H1 (cell line): Measurements from ENCODE around the gene LRRC4C. TPM values are rescaled to one million over a fixed set of nuclear protein-coding genes. Genes with fewer than 3 reads are reported as not detected.

Source experiments
- CTCF ChIA-PET: fragments of 300-600 bp; sonication (Branson Sonifier 250); formaldehyde crosslinking; loops from one replicate; lab custom pipeline; 2021; ENCODE audit not compliant: partially characterized antibody; lab: Charles Lee
- POLR2A ChIA-PET: fragments of 300-600 bp; sonication (Branson Sonifier 250); formaldehyde crosslinking; loops from one replicate; lab custom pipeline; 2021; ENCODE audit warnings: inconsistent platforms; ENCODE audit not compliant: partially characterized antibody; lab: Charles Lee
- DNase-seq, 2 experiments: peaks; one replicate each; pipeline versions ENCODE4 v3.0.0 to v3.0.0-alpha.2; 2010 to 2022; ENCODE audit warnings: low spot score in 2 of 2, low read depth in 1 of 2, mixed read lengths in 1 of 2
- FAIRE-seq: peaks from 2 replicates; lab custom pipeline; 2011; peaks lifted over from hg19 to GRCh38; lab: Jason Lieb, UNC
- H2AFZ ChIP-seq: 2 replicates; pipeline ENCODE4 v1.8.1; 2012; ENCODE audit warnings: low read length, inconsistent platforms
- H2AK5ac ChIP-seq: 2 replicates; pipeline ENCODE4 v1.6.1; 2013; ENCODE audit warnings: low read depth, low read length
- H2BK120ac ChIP-seq: replicated peaks from 2 replicates; pipeline ENCODE3; 2013; ENCODE audit warnings: low read depth, low read length, inconsistent platforms
- H2BK12ac ChIP-seq: 2 replicates; pipeline ENCODE4 v1.6.1; 2013; ENCODE audit warnings: low read depth, low read length
- H2BK15ac ChIP-seq: 2 replicates; pipeline ENCODE4 v1.6.1; 2013; ENCODE audit warnings: low read length
- H2BK20ac ChIP-seq: 2 replicates; pipeline ENCODE4 v1.6.1; 2013; ENCODE audit warnings: low read length
- H2BK5ac ChIP-seq: 2 replicates; pipeline ENCODE4 v1.6.1; 2013; ENCODE audit warnings: low read depth, low read length
- H3K14ac ChIP-seq: 2 replicates; pipeline ENCODE4 v1.6.1; 2013; ENCODE audit warnings: inconsistent platforms; ENCODE audit not compliant: insufficient read length
- H3K18ac ChIP-seq: 2 replicates; pipeline ENCODE4 v1.6.1; 2013; ENCODE audit warnings: low read length; ENCODE audit errors: extremely low read depth
- H3K23ac ChIP-seq: 2 replicates; pipeline ENCODE4 v1.6.1; 2013; ENCODE audit warnings: inconsistent platforms; ENCODE audit not compliant: insufficient read length
- H3K23me2 ChIP-seq: 2 replicates; pipeline ENCODE4 v1.6.1; 2013; ENCODE audit warnings: low read depth, low read length
- H3K27ac ChIP-seq: 2 replicates; pipeline ENCODE4 v1.6.1; 2011; ENCODE audit warnings: low read depth, low read length, inconsistent platforms
- H3K27me3 ChIP-seq, 4 experiments: replicated peaks in 1 of 4; 1 replicate in 1 of 4; 2 replicates in 3 of 4; pipeline versions ENCODE4 v1.6.1 to v1.8.1; 2011 to 2013; ENCODE audit warnings: low read length in 3 of 4, mild to moderate bottlenecking in 3 of 4, inconsistent platforms in 2 of 4, mixed read lengths in 2 of 4, moderate library complexity in 1 of 4; ENCODE audit not compliant: control insufficient read depth in 3 of 4, insufficient read depth in 3 of 4; ENCODE audit errors: extremely low read depth in 1 of 4
- H3K36me3 ChIP-seq, 4 experiments: 2 replicates each; pipeline versions ENCODE4 v1.6.1 to v1.8.1; 2011 to 2013; ENCODE audit warnings: mild to moderate bottlenecking in 4 of 4, low read length in 3 of 4, moderate library complexity in 2 of 4, control low read depth in 1 of 4, inconsistent platforms in 1 of 4; ENCODE audit not compliant: insufficient read depth in 4 of 4, control insufficient read depth in 2 of 4
- H3K4ac ChIP-seq: replicated peaks from 2 replicates; pipeline ENCODE3; 2013; ENCODE audit warnings: low read length, low read depth, mixed read lengths, inconsistent platforms; ENCODE audit not compliant: insufficient read length
- H3K4me1 ChIP-seq, 4 experiments: replicated peaks in 1 of 4; 1 replicate in 1 of 4; 2 replicates in 3 of 4; pipeline versions ENCODE4 v1.6.1 to v1.8.1; 2011 to 2013; ENCODE audit warnings: low read length in 3 of 4, inconsistent platforms in 2 of 4, mixed read lengths in 1 of 4; ENCODE audit not compliant: insufficient read depth in 4 of 4, control insufficient read depth in 3 of 4
- H3K4me2 ChIP-seq, 2 experiments: 2 replicates each; pipeline versions ENCODE4 v1.6.1 to v1.8.1; 2011 to 2013; ENCODE audit warnings: low read depth in 2 of 2, low read length in 2 of 2, control low read depth in 1 of 2, inconsistent platforms in 1 of 2, mild to moderate bottlenecking in 1 of 2; ENCODE audit not compliant: insufficient read depth in 1 of 2
- H3K4me3 ChIP-seq, 4 experiments: fragments of 200-600, 300-600 bp in 1 of 4; sonication (generic), shearing (Covaris generic), sonication (Bioruptor Twin) in 1 of 4; 2 replicates each; pipeline versions ENCODE4 v1.5.1 to v1.8.1; 2011 to 2016; ENCODE audit warnings: low read length in 4 of 4, low read depth in 3 of 4, control low read depth in 2 of 4, inconsistent platforms in 2 of 4, mild to moderate bottlenecking in 2 of 4, mixed read lengths in 1 of 4, moderate library complexity in 1 of 4; ENCODE audit not compliant: insufficient read depth in 2 of 4; ENCODE audit errors: extremely low read depth in 1 of 4
- H3K56ac ChIP-seq: replicated peaks from 2 replicates; pipeline ENCODE3; 2013; ENCODE audit warnings: low read depth, mild to moderate bottlenecking, mixed read lengths, low read length, inconsistent platforms; ENCODE audit not compliant: insufficient read length
- H3K79me1 ChIP-seq: 2 replicates; pipeline ENCODE4 v1.6.1; 2013; ENCODE audit warnings: low read depth, low read length, control low read depth
- H3K79me2 ChIP-seq, 2 experiments: 2 replicates each; pipeline versions ENCODE4 v1.6.1 to v1.8.1; 2012 to 2013; ENCODE audit warnings: low read length in 2 of 2, mild to moderate bottlenecking in 2 of 2, inconsistent platforms in 1 of 2; ENCODE audit not compliant: insufficient read depth in 2 of 2, control insufficient read depth in 1 of 2
- H3K9ac ChIP-seq, 4 experiments: replicated peaks in 1 of 4; 1 replicate in 1 of 4; 2 replicates in 3 of 4; pipeline versions ENCODE4 v1.6.1 to v1.8.1; 2011 to 2013; ENCODE audit warnings: low read depth in 3 of 4, low read length in 3 of 4, control low read depth in 2 of 4, mild to moderate bottlenecking in 2 of 4, moderate library complexity in 2 of 4, inconsistent platforms in 1 of 4; ENCODE audit errors: extremely low read depth in 1 of 4
- H3K9me3 ChIP-seq, 2 experiments: 2 replicates each; pipeline versions ENCODE4 v1.6.1 to v1.8.1; 2012 to 2013; ENCODE audit warnings: mild to moderate bottlenecking in 2 of 2, moderate library complexity in 2 of 2, control low read depth in 1 of 2, inconsistent platforms in 1 of 2, low read depth in 1 of 2, low read length in 1 of 2, mixed read lengths in 1 of 2; ENCODE audit not compliant: insufficient read depth in 2 of 2
- H4K20me1 ChIP-seq, 2 experiments: replicated peaks in 1 of 2; 2 replicates each; pipeline versions ENCODE3 to v1.8.1; 2011 to 2013; ENCODE audit warnings: inconsistent platforms in 2 of 2, low read length in 2 of 2, mild to moderate bottlenecking in 1 of 2; ENCODE audit not compliant: insufficient read depth in 2 of 2, control insufficient read depth in 1 of 2
- H4K5ac ChIP-seq: 2 replicates; pipeline ENCODE4 v1.6.1; 2013; ENCODE audit warnings: low read length, low read depth, mixed read lengths, inconsistent platforms; ENCODE audit not compliant: insufficient read length
- H4K8ac ChIP-seq: 2 replicates; pipeline ENCODE4 v1.8.0; 2013; ENCODE audit warnings: mild to moderate bottlenecking, moderate library complexity, low read length, inconsistent platforms; ENCODE audit not compliant: insufficient read depth; ENCODE audit errors: extremely low read depth
- H4K91ac ChIP-seq: replicated peaks from 2 replicates; pipeline ENCODE3; 2013; ENCODE audit warnings: low read length, mixed read lengths, inconsistent platforms; ENCODE audit not compliant: insufficient read length
- ATF2 ChIP-seq: IDR thresholded peaks from 2 replicates; pipeline ENCODE4 v1.6.1; 2012; ENCODE audit warnings: low read length, inconsistent platforms
- ATF3 ChIP-seq: IDR thresholded peaks from 2 replicates; pipeline ENCODE4 v1.6.1; 2011; ENCODE audit warnings: low read depth, mild to moderate bottlenecking, low read length; ENCODE audit not compliant: insufficient read depth
- CBX5 ChIP-seq: fragments of 300-800, 300-1000 bp; sonication (generic); IDR thresholded peaks from 2 replicates; pipeline ENCODE4 v1.7.1; 2016; ENCODE audit warnings: antibody characterized with exemption, low read length, low read depth
- CHD1 ChIP-seq: IDR thresholded peaks from 2 replicates; pipeline ENCODE4 v1.6.1; 2012; ENCODE audit warnings: low read depth, low read length, improper control_type of control experiment
- FOSL1 ChIP-seq: IDR thresholded peaks from 2 replicates; pipeline ENCODE4 v1.6.1; 2011; ENCODE audit warnings: mild to moderate bottlenecking, low read depth, low read length, moderate library complexity; ENCODE audit not compliant: insufficient read depth
- GABPA ChIP-seq: IDR thresholded peaks from 2 replicates; pipeline ENCODE4 v1.6.1; 2011; ENCODE audit warnings: mild to moderate bottlenecking, low read length, moderate library complexity, borderline replicate concordance; ENCODE audit not compliant: insufficient read depth
- HDAC6 ChIP-seq: IDR thresholded peaks from one replicate; pipeline ENCODE4 v1.7.1; 2012; ENCODE audit warnings: low read depth, mild to moderate bottlenecking, inconsistent platforms, low read length, moderate library complexity
- JUN ChIP-seq: IDR thresholded peaks from 2 replicates; pipeline ENCODE4 v1.6.1; 2011; ENCODE audit warnings: low read depth, mild to moderate bottlenecking, improper control_type of control experiment, low read length
- POLR2A ChIP-seq, 2 experiments: IDR thresholded peaks; 1 replicate in 1 of 2; 2 replicates in 1 of 2; pipeline ENCODE4 v1.6.1; 2011; ENCODE audit warnings: low read depth in 2 of 2, low read length in 2 of 2, mild to moderate bottlenecking in 2 of 2; ENCODE audit errors: control extremely low read depth in 1 of 2
- RNF2 ChIP-seq: fragments of 200-900, 300-1000 bp; sonication (generic); IDR thresholded peaks from 2 replicates; pipeline ENCODE4 v1.7.1; 2016; ENCODE audit warnings: borderline replicate concordance, low read depth, mild to moderate bottlenecking, antibody characterized with exemption, low read length; ENCODE audit not compliant: poor library complexity, severe bottlenecking; ENCODE audit errors: missing control alignments
- SIRT6 ChIP-seq: IDR thresholded peaks from one replicate; pipeline ENCODE4 v1.7.1; 2012; ENCODE audit warnings: low read length, inconsistent platforms
- SP1 ChIP-seq: IDR thresholded peaks from 2 replicates; pipeline ENCODE4 v1.6.1; 2011; ENCODE audit warnings: low read depth, low read length
- SUZ12 ChIP-seq: fragments of 200-600 bp; sonication (generic); IDR thresholded peaks from 2 replicates; pipeline ENCODE4 v1.6.1; 2012; ENCODE audit warnings: mild to moderate bottlenecking, inconsistent platforms, low read length, moderate library complexity, mixed read lengths
- WGBS, 2 experiments: shearing (Covaris generic) in 1 of 2; methylation state at CpG; one replicate each; pipeline versions ENCODE4 v1.1.6 to v1.1.7; 2013 to 2015; ENCODE audit warnings: low lambda C conversion rate in 2 of 2, mixed read lengths in 2 of 2, inconsistent platforms in 1 of 2, low coverage in 1 of 2, missing lambda C conversion rate in 1 of 2; ENCODE audit not compliant: insufficient replicate concordance in 2 of 2, insufficient coverage in 1 of 2, insufficient read length in 1 of 2; ENCODE audit errors: extremely low coverage in 1 of 2, missing lambda C conversion rate in 1 of 2; 5-methylcytosine and 5-hydroxymethylcytosine counted together
- polyA plus RNA-seq, 7 experiments: library from polyadenylated mRNA; depleted of rRNA in 3 of 7; stranded (reverse) in 5 of 7; unstranded in 2 of 7; fragments of >200 nt in 5 of 7; fragments of 200-250 nt in 2 of 7; gene quantifications; 1 replicate in 5 of 7; 2 replicates in 1 of 7; 4 replicates in 1 of 7; pipeline versions ENCODE4 v1.2.1 to v1.2.3, GENCODE V29; 2011 to 2013; ENCODE audit warnings: missing spikeins in 2 of 7, mixed read lengths in 2 of 7
- total RNA-seq: library from RNA; stranded (reverse); fragmentation: NEBNext Ultra II Directional; extraction: Animal tissue kit (Norgen Biotek cat#: 25700); gene quantifications from 2 replicates; pipeline ENCODE4 v1.2.1, GENCODE V29; 2021

Gene LRRC4C
- total and polyA plus RNA-seq, 2 of the 8 experiments (the other 6 are each of a cell fraction or from before 2014, with no cell fraction given), result 0.23 to 2.2 TPM

- Histone ChIP-seq H3K9ac (no peak overlapping the region), H2BK120ac (no peak overlapping the region), H2BK5ac (no peak overlapping the region), H3K4me2 (no peak overlapping the region), H2AFZ (no peak overlapping the region), H4K8ac (no peak overlapping the region), H3K18ac (no peak overlapping the region), H3K36me3 (no peaks in the 10 kb centered on the region), H3K79me2 (no peaks in the 10 kb centered on the region), H3K4me1 (no peaks in the 10 kb centered on the region), H4K91ac (no peak overlapping the region), H3K23me2 (no peaks in the 10 kb centered on the region), H3K79me1 (no peaks in the 10 kb centered on the region), H3K27me3 (no peaks in the 10 kb centered on the region), H2BK12ac (no peak overlapping the region), H3K4me3 (no peak overlapping the region), H3K27ac (no peak overlapping the region), H3K9me3 (no peaks in the 10 kb centered on the region), H2BK15ac (no peak overlapping the region), H3K23ac (no peak overlapping the region), H2BK20ac (no peak overlapping the region), H4K5ac (no peak overlapping the region), H3K56ac (no peak overlapping the region), H3K4ac (no peak overlapping the region), H4K20me1 (no peaks in the 10 kb centered on the region), H3K14ac (no peak overlapping the region), H2AK5ac (no peak overlapping the region)
- no peak for FAIRE-seq
- CTCF ChIA-PET, result no interaction called here
- POLR2A ChIA-PET, result no interaction called here
- 94% methylated on average over 3 of the region's 3 CpGs; no CpG with 5 or more reads in 1 of the 2 experiments for WGBS, 2 experiments
- no peak for DNase-seq
- no peak for TF ChIP-seq RNF2
- no peak for TF ChIP-seq SIRT6
- no peak for TF ChIP-seq FOSL1
- TF ChIP-seq JUN, result no peak
- no peak for TF ChIP-seq POLR2A (IDR thresholded peaks at IDR 0.05; ENCODE audit: control extremely low read depth in 1 of 2, low read depth in 2 of 2, low read length in 2 of 2)
- TF ChIP-seq ATF2, result no peak
- TF ChIP-seq SP1, result no peak
- no peak for TF ChIP-seq HDAC6
- no peak for TF ChIP-seq SUZ12
- no peak for TF ChIP-seq CHD1
- no peak for TF ChIP-seq CBX5
- no peak for TF ChIP-seq ATF3
- TF ChIP-seq GABPA, result no peak
Observed at GRCh38 chr11:40338062-40338461, 1121.4 kb downstream of the LRRC4C start.
